ENCODE results near the gene SOX10.

Gene SOX10

GRCh38 chr22:37929390-37929789, 55.0 kb downstream of the SOX10 start:
- no peak for DNase-seq

DNA sequence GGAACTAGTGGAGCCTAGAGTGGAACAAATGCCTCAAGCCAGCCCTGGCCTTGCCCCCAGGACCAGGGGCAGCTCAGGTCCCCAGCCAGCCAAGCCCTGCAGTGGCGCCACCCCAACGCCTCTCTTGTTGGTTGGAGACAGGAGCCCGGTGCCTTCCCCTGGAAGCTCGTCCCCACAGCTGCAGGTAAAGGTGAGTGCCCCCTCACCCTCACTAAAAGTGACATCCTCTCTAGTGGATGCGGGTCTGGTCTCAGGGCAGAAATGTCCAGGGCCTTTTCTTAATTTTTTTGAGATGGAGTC, 56.8 kb downstream of the SOX10 start:
- DNase-seq, result no peak

- no peak for DNase-seq
These were observed 57.4 kb downstream of the SOX10 start for GRCh38 chr22:37926771-37927636.

- DNase-seq, result no peak
These were observed 58.0 kb downstream of the SOX10 start for GRCh38 chr22:37926358-37926757.

GRCh38 chr22:37925767-37926166, 58.6 kb downstream of the SOX10 start:
- DNase-seq, result no peak

GRCh38 chr22:37925330-37925729, 59.0 kb downstream of the SOX10 start:
- DNase-seq, result no peak

GRCh38 chr22:37924386-37925065, 59.8 kb downstream of the SOX10 start:
- no peak for DNase-seq

DNA sequence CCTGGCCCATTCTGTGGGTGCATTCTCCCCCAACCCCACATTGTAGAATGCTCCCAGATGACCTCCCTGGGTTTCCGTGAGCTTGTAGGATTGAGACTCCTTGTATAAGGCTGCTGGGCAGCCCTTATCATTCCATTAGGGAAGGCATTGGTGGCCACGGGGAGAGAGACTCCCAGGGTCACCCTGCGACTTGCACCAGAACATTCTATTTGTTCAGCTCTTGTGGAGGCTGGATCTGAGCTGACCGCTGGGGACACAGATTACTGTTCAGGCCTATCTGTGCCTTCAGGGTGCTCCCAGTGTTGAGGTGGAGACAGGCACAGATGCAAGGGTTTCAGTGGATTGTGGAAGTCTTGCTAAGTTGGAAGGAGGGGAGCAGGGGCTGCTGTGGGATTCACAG, 60.4 kb downstream of the SOX10 start:
- DNase-seq, result no peak
